ENCODE data around the gene CCDC73. TPM values are rescaled to one million over a fixed set of nuclear protein-coding genes. Genes with fewer than 3 reads are reported as not detected.

The CCDC73 gene
- not detected for total RNA-seq (ENCODE audit: unreplicated experiment)
- long read RNA-seq, partial matches to known transcripts, result 0 of 1 reads
- long read RNA-seq, other reads (novel, unspliced or antisense), result 1 of 1 reads

DNA sequence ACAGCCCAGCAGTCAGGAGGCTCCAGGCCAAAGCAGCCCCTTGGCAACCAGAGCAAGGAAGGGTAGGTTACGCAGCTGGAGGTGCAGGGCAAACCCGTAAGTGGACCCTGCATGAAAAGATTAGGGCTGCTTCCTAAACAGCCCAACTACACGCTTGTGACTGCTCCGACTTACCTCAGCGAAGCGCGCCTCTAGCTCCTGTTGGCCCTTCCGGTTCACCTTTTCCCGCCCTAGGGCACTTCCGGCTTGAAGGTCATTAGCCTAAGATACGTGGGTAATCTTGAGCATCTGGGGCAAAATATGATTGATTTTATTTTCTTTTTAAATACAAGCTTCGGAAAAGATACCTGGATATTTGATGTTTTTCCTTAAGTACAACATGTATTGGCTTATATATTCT lies at the start of gene CCDC73:
Gene CCDC73 (minus strand): TSS at position 224 of the 400 bp plus-strand sequence. CDS start 34,419 bp downstream, outside the sequence.
- Mint-ChIP-seq H3K4me1 (ENCODE audit: low read depth, unreplicated experiment) (no peaks in the 10 kb centered on the region), H3K27ac (ENCODE audit: unreplicated experiment) (no peak within 1 kb of the TSS), H3K9me3 (ENCODE audit: unreplicated experiment) (no peaks in the 10 kb centered on the region)

DNA sequence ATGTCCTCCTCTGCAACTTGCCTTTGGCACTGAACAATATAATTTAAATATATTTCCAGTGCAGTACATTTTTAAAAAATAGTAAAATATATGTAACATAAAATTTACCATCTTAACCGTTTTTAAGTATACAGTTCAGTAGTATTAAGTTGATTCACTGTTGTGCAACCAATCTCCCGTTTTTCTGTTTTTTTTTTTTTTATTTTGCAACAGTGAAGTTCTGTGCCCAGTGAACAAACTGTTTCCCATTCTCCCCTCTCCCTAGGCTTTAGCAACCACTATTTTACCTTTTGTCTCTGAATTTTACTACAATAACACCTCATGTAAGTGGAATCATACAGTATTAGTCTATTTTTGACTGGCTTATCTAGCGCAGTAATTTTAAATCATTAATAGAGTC lies 49.1 kb upstream of the CCDC73 start:
- TF ChIP-seq, protein P1, sequence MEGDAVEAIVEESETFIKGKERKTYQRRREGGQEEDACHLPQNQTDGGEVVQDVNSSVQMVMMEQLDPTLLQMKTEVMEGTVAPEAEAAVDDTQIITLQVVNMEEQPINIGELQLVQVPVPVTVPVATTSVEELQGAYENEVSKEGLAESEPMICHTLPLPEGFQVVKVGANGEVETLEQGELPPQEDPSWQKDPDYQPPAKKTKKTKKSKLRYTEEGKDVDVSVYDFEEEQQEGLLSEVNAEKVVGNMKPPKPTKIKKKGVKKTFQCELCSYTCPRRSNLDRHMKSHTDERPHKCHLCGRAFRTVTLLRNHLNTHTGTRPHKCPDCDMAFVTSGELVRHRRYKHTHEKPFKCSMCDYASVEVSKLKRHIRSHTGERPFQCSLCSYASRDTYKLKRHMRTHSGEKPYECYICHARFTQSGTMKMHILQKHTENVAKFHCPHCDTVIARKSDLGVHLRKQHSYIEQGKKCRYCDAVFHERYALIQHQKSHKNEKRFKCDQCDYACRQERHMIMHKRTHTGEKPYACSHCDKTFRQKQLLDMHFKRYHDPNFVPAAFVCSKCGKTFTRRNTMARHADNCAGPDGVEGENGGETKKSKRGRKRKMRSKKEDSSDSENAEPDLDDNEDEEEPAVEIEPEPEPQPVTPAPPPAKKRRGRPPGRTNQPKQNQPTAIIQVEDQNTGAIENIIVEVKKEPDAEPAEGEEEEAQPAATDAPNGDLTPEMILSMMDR (IDR thresholded peaks at IDR 0.05; ENCODE audit: partially characterized antibody, unreplicated experiment), result no peak
- Mint-ChIP-seq H3K27ac (ENCODE audit: unreplicated experiment) (no peak overlapping the region), H3K4me1 (ENCODE audit: low read depth, unreplicated experiment) (no peaks in the 10 kb centered on the region)

More for the DNA sequence above, at the start of gene CCDC73:
- DNase-seq, result no peak
- Mint-ChIP-seq H3K27me3 (ENCODE audit: unreplicated experiment) (peaks cover 1% of the 10 kb centered on the region), H3K36me3 (ENCODE audit: unreplicated experiment) (no peaks in the 10 kb centered on the region), H3K4me3 (ENCODE audit: unreplicated experiment) (no peak within 1 kb of the TSS)
- TF ChIP-seq, protein P1 (IDR thresholded peaks at IDR 0.05; ENCODE audit: partially characterized antibody, unreplicated experiment), result no peak

GRCh38 chr11:32840587-32840986 lies 46.1 kb upstream of the CCDC73 start:
- TF ChIP-seq, protein P1 (IDR thresholded peaks at IDR 0.05; ENCODE audit: partially characterized antibody, unreplicated experiment), result no peak
- Mint-ChIP-seq H3K4me3 (ENCODE audit: unreplicated experiment) (no peak overlapping the region), H3K36me3 (ENCODE audit: unreplicated experiment) (no peaks in the 10 kb centered on the region), H3K4me1 (ENCODE audit: low read depth, unreplicated experiment) (no peaks in the 10 kb centered on the region), H3K27ac (ENCODE audit: unreplicated experiment) (no peak overlapping the region), H3K27me3 (ENCODE audit: unreplicated experiment) (no peaks in the 10 kb centered on the region), H3K9me3 (ENCODE audit: unreplicated experiment) (no peaks in the 10 kb centered on the region)
- DNase-seq, result no peak

More for the DNA sequence above, 49.1 kb upstream of the CCDC73 start:
- Mint-ChIP-seq H3K4me3 (ENCODE audit: unreplicated experiment) (no peak overlapping the region), H3K9me3 (ENCODE audit: unreplicated experiment) (no peaks in the 10 kb centered on the region), H3K27me3 (ENCODE audit: unreplicated experiment) (peaks cover 2% of the 10 kb centered on the region), H3K36me3 (ENCODE audit: unreplicated experiment) (no peaks in the 10 kb centered on the region)
- DNase-seq, result no peak

- no peaks in the 10 kb centered on the region for H3K27me3 Mint-ChIP-seq (ENCODE audit: unreplicated experiment)
- TF ChIP-seq, protein P1 (IDR thresholded peaks at IDR 0.05; ENCODE audit: partially characterized antibody, unreplicated experiment), result no peak
- no peaks in the 10 kb centered on the region for H3K36me3 Mint-ChIP-seq (ENCODE audit: unreplicated experiment)
- H3K4me1 Mint-ChIP-seq (ENCODE audit: low read depth, unreplicated experiment), result no peaks in the 10 kb centered on the region
- no peak overlapping the region for H3K27ac Mint-ChIP-seq (ENCODE audit: unreplicated experiment)
- no peaks in the 10 kb centered on the region for H3K9me3 Mint-ChIP-seq (ENCODE audit: unreplicated experiment)
- no peak overlapping the region for H3K4me3 Mint-ChIP-seq (ENCODE audit: unreplicated experiment)
- DNase-seq, result no peak
Observed at GRCh38 chr11:32839308-32839707, 44.8 kb upstream of the CCDC73 start.

DNA sequence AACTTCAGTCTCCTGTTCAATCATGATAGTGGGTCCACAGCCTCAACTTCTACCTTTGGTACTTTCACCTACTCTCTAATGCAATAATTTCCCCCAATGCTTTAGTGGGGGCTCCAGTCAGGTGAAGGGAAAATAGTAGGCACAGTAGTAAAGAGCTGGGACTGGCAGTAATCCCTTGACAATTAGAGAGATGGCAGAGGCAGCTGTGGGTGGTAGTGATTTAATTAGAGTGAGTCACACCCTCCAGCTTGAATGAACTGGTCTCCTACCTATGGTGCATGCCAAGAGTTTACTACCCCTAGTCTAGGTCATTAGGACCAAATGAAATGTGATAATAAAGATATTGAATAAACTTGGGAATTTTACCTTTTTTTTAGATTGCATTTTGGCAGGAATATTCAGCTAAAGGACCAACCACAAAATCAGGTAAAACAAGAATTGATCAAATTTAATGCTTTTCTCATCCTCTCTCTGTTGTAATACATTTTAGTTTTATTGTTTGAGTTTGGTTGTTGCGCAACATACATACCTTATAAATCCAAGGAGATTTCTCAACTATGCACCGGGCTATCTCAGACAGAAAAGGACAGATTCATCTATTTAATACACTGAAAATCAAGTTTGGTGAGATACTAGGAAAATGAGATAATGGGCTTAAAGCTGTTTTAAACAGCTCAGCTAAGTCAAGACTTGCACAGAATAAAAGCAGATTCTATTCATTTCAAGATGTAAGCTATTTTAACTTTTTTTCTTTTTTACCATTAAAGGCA lies 44.2 kb upstream of the CCDC73 start:
- TF ChIP-seq, protein P1 (IDR thresholded peaks at IDR 0.05; ENCODE audit: partially characterized antibody, unreplicated experiment), result no peak
- Mint-ChIP-seq H3K9me3 (ENCODE audit: unreplicated experiment) (no peaks in the 10 kb centered on the region), H3K4me1 (ENCODE audit: low read depth, unreplicated experiment) (no peaks in the 10 kb centered on the region), H3K4me3 (ENCODE audit: unreplicated experiment) (no peak overlapping the region), H3K36me3 (ENCODE audit: unreplicated experiment) (no peaks in the 10 kb centered on the region), H3K27me3 (ENCODE audit: unreplicated experiment) (no peaks in the 10 kb centered on the region), H3K27ac (ENCODE audit: unreplicated experiment) (no peak overlapping the region)
- DNase-seq, result no peak
